ENCODE data around the gene PATL1.
"Not testable (repeated sequence)": the region's sequence is repeated elsewhere in the genome, so short reads cannot be mapped to it uniquely, and the experiment has no call there.

- TF ChIP-seq RCOR1 (IDR thresholded peaks at IDR 0.05; ENCODE audit: low read depth, low read length); BCL3 (IDR thresholded peaks at IDR 0.05); MAX (IDR thresholded peaks at IDR 0.05); CEBPB (IDR thresholded peaks at IDR 0.05); POLR2A (IDR thresholded peaks at IDR 0.05; ENCODE audit: low read length); EP300 (IDR thresholded peaks at IDR 0.05); CTCF (IDR thresholded peaks at IDR 0.05); RARB (CRISPR knock-in tag; IDR thresholded peaks at IDR 0.05); SMC3 (IDR thresholded peaks at IDR 0.05); RAD21 (conservative IDR thresholded peaks at IDR 0.05 in 1 of 2, IDR thresholded peaks at IDR 0.05 in 1 of 2); USF2 (IDR thresholded peaks at IDR 0.05); HOXB5 (CRISPR knock-in tag; IDR thresholded peaks at IDR 0.05): not testable (repeated sequence)
Observed at GRCh38 chr11:59626969-59627368, 41.9 kb downstream of the PATL1 start.
